Neural progenitor cell (in vitro differentiated cells): ENCODE measurements around the gene HABP4.

ENCODE experiments used
- EZH2 ChIP-seq: fragments of 200-600 bp; sonication (generic); IDR thresholded peaks from 2 replicates; pipeline ENCODE4 v1.6.1; 2017; ENCODE audit warnings: antibody characterized with exemption, mild to moderate bottlenecking, moderate library complexity
- TF ChIP-seq, protein P1 (sequence below): fragments of 200-600 bp; sonication (generic); IDR thresholded peaks from 2 replicates; pipeline ENCODE4 v1.5.1; 2017; ENCODE audit warnings: antibody characterized with exemption, mild to moderate bottlenecking

DNA sequence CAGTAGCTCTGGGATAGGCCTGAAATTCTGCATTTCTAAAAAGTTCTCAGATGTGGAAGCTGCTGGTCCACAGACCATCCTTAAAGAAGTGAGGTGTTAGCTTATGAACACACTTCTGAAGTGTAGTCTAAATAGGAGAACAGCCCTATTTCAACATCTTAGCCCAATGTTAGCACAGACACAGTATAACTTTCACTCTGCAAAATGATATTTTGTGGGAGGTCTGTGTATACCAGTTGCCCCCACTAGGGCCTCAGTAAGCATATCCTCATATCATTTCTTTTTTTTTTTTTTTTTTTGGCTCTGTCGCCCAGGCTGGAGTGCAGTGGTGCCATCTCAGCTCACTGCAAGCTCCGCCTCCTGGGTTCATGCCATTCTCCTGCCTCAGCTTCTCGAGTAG is 7.5 kb upstream of the HABP4 start:
- TF ChIP-seq, protein P1, sequence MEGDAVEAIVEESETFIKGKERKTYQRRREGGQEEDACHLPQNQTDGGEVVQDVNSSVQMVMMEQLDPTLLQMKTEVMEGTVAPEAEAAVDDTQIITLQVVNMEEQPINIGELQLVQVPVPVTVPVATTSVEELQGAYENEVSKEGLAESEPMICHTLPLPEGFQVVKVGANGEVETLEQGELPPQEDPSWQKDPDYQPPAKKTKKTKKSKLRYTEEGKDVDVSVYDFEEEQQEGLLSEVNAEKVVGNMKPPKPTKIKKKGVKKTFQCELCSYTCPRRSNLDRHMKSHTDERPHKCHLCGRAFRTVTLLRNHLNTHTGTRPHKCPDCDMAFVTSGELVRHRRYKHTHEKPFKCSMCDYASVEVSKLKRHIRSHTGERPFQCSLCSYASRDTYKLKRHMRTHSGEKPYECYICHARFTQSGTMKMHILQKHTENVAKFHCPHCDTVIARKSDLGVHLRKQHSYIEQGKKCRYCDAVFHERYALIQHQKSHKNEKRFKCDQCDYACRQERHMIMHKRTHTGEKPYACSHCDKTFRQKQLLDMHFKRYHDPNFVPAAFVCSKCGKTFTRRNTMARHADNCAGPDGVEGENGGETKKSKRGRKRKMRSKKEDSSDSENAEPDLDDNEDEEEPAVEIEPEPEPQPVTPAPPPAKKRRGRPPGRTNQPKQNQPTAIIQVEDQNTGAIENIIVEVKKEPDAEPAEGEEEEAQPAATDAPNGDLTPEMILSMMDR = no peak
- TF ChIP-seq EZH2 = no peak
